IMR-90 (cell line): ENCODE results near the gene AKT1S1. TPM values are rescaled to one million over a fixed set of nuclear protein-coding genes. Genes with fewer than 3 reads are reported as not detected.

Source experiments
- ATAC-seq: fragments of 200-7000 bp; cut with Tn5 transposase; 2 replicates; pipeline ENCODE4 v1.9.1; 2020; ENCODE audit warnings: low read depth, mild to moderate bottlenecking, moderate library complexity
- BruUV-seq: library from RNA; stranded (reverse); fragments of 400-500 nt; replicated peaks from 2 replicates; lab custom pipeline; 2021; lab: Mats Ljungman, UMichigan
- CTCF ChIA-PET: fragments of 300-600 bp; formaldehyde crosslinking; extraction: SDS; loops from one replicate; lab custom pipeline; 2021; ENCODE audit warnings: antibody characterized with exemption; lab: Yijun Ruan, JAX
- POLR2A ChIA-PET: fragments of 300-600 bp; sonication (Branson Sonifier 250); formaldehyde crosslinking; loops from one replicate; lab custom pipeline; 2022; ENCODE audit warnings: antibody characterized with exemption; ENCODE audit not compliant: unreplicated experiment; lab: Charles Lee
- DNase-seq: peaks from one replicate; pipeline ENCODE4 v3.0.0; 2013
- H2AFZ ChIP-seq: replicated peaks from 2 replicates; pipeline ENCODE3; 2013; ENCODE audit warnings: low read length, mild to moderate bottlenecking; ENCODE audit not compliant: poor library complexity
- H2AK5ac ChIP-seq: 2 replicates; pipeline ENCODE4 v1.6.1; 2013; ENCODE audit warnings: low read depth, low read length, inconsistent platforms
- H2AK9ac ChIP-seq: replicated peaks from 2 replicates; pipeline ENCODE3; 2013; ENCODE audit warnings: mild to moderate bottlenecking, low read depth, low read length, moderate library complexity; ENCODE audit not compliant: poor library complexity
- H2BK120ac ChIP-seq: 2 replicates; pipeline ENCODE4 v1.6.1; 2013; ENCODE audit warnings: low read depth, low read length, inconsistent platforms
- H2BK15ac ChIP-seq: 3 replicates; pipeline ENCODE4 v1.6.1; 2013; ENCODE audit warnings: low read depth, low read length, inconsistent platforms
- H2BK20ac ChIP-seq: 2 replicates; pipeline ENCODE4 v1.6.1; 2013; ENCODE audit warnings: low read depth, mild to moderate bottlenecking, inconsistent platforms, low read length, moderate library complexity
- H2BK5ac ChIP-seq: 2 replicates; pipeline ENCODE4 v1.6.1; 2013; ENCODE audit warnings: mild to moderate bottlenecking, low read depth, low read length, inconsistent platforms; ENCODE audit not compliant: poor library complexity, severe bottlenecking
- H3K14ac ChIP-seq: replicated peaks from 2 replicates; pipeline ENCODE4 v1.6.1; 2013; ENCODE audit warnings: low read depth, low read length, inconsistent platforms
- H3K18ac ChIP-seq: 2 replicates; pipeline ENCODE4 v1.6.1; 2013; ENCODE audit warnings: low read depth, low read length, control low read depth
- H3K23ac ChIP-seq: 2 replicates; pipeline ENCODE4 v1.6.1; 2013; ENCODE audit warnings: low read depth, low read length, inconsistent platforms
- H3K27ac ChIP-seq: 2 replicates; pipeline ENCODE4 v1.5.1; 2013; ENCODE audit warnings: mild to moderate bottlenecking, control low read depth, low read length; ENCODE audit not compliant: insufficient read depth
- H3K27me3 ChIP-seq: 2 replicates; pipeline ENCODE4 v1.6.1; 2013; ENCODE audit warnings: low read length; ENCODE audit not compliant: control insufficient read depth, insufficient read depth
- H3K36me3 ChIP-seq: 2 replicates; pipeline ENCODE4 v1.6.1; 2013; ENCODE audit warnings: low read length, mixed read lengths; ENCODE audit not compliant: control insufficient read depth, insufficient read depth
- H3K4ac ChIP-seq: 2 replicates; pipeline ENCODE4 v1.6.1; 2013; ENCODE audit warnings: low read depth, low read length, inconsistent platforms
- H3K4me1 ChIP-seq: 2 replicates; pipeline ENCODE4 v1.6.1; 2013; ENCODE audit warnings: low read length, mixed read lengths; ENCODE audit not compliant: control insufficient read depth, insufficient read depth
- H3K4me2 ChIP-seq: 2 replicates; pipeline ENCODE4 v1.6.1; 2013; ENCODE audit warnings: low read depth, mild to moderate bottlenecking, control low read depth, low read length, moderate library complexity
- H3K4me3 ChIP-seq: 2 replicates; pipeline ENCODE4 v1.5.1; 2013; ENCODE audit warnings: low read depth, mild to moderate bottlenecking, control low read depth, low read length, moderate library complexity; ENCODE audit not compliant: insufficient read depth
- H3K56ac ChIP-seq: 2 replicates; pipeline ENCODE4 v1.6.1; 2013; ENCODE audit warnings: low read length, inconsistent platforms; ENCODE audit not compliant: insufficient read depth; ENCODE audit errors: extremely low read depth
- H3K79me1 ChIP-seq, 2 experiments: 2 replicates each; pipeline ENCODE4 v1.6.1; 2013; ENCODE audit warnings: low read length in 2 of 2, inconsistent platforms in 1 of 2, low read depth in 1 of 2
- H3K9ac ChIP-seq: 2 replicates; pipeline ENCODE4 v1.6.1; 2013; ENCODE audit warnings: low read depth, low read length, control low read depth
- H3K9me1 ChIP-seq: 2 replicates; pipeline ENCODE4 v1.6.1; 2013; ENCODE audit warnings: low read length, inconsistent platforms; ENCODE audit not compliant: insufficient read depth
- H3K9me3 ChIP-seq: 2 replicates; pipeline ENCODE4 v1.6.1; 2013; ENCODE audit warnings: low read length; ENCODE audit not compliant: control insufficient read depth, insufficient read depth
- H4K20me1 ChIP-seq: 2 replicates; pipeline ENCODE4 v1.6.1; 2013; ENCODE audit warnings: low read length, inconsistent platforms; ENCODE audit not compliant: insufficient read depth
- H4K5ac ChIP-seq: 2 replicates; pipeline ENCODE4 v1.6.1; 2013; ENCODE audit warnings: mild to moderate bottlenecking, low read depth, low read length, control low read depth
- H4K8ac ChIP-seq, 2 experiments: 2 replicates each; pipeline ENCODE4 v1.6.1; 2013; ENCODE audit warnings: low read depth in 2 of 2, low read length in 2 of 2, control low read depth in 1 of 2, inconsistent platforms in 1 of 2
- H4K91ac ChIP-seq: 2 replicates; pipeline ENCODE4 v1.6.1; 2013; ENCODE audit warnings: low read depth, low read length, inconsistent platforms; ENCODE audit not compliant: insufficient read depth
- CEBPB ChIP-seq: IDR thresholded peaks from 2 replicates; pipeline ENCODE4 v1.6.1; 2012; ENCODE audit warnings: low read depth, low read length, improper control_type of control experiment
- NFE2L2 ChIP-seq: fragments of 150-350 bp; IDR thresholded peaks from 2 replicates; pipeline ENCODE4 v1.6.1; 2016; ENCODE audit warnings: low read depth, mild to moderate bottlenecking, low read length
- RCOR1 ChIP-seq: IDR thresholded peaks from 2 replicates; pipeline ENCODE4 v1.6.1; 2012; ENCODE audit warnings: mild to moderate bottlenecking, low read length, improper control_type of control experiment; ENCODE audit not compliant: insufficient replicate concordance
- WGBS, 2 experiments: methylation state at CpG; one replicate each; pipeline versions ENCODE4 v1.1.5 to v1.1.7; 2013; ENCODE audit warnings: missing lambda C conversion rate in 2 of 2; ENCODE audit not compliant: insufficient read length in 1 of 2; ENCODE audit errors: extremely low coverage in 2 of 2; 5-methylcytosine and 5-hydroxymethylcytosine counted together
- dilution Hi-C: fragments of 300-500 bp; cut with HindIII; formaldehyde crosslinking; loops from one replicate; pipeline ENCODE4 v1.14.3; 2018; ENCODE audit warnings: low sequenced_read_pairs; ENCODE audit not compliant: unreplicated experiment
- in situ Hi-C: fragments of 300-500 bp; cut with MboI; formaldehyde crosslinking; loops from 3 replicates; pipeline ENCODE4 v1.14.3; 2019; ENCODE audit warnings: low sequenced_read_pairs, inconsistent platforms, mixed read lengths
- intact Hi-C: fragments of 100-400 bp; cut with micrococcal nuclease; formaldehyde crosslinking; loops from 2 replicates; pipeline ENCODE4 v1.10.0; 2022
- polyA plus RNA-seq, 3 experiments: library from polyadenylated mRNA; depleted of rRNA; stranded (reverse); fragments of >200 nt; gene quantifications; 2 replicates each; pipeline ENCODE4 v1.2.3, GENCODE V29; 2012; ENCODE audit warnings: low replicate concordance in 1 of 3
- total RNA-seq: library from RNA; depleted of rRNA; stranded (reverse); fragments of >200 nt; gene quantifications from 2 replicates; pipeline ENCODE4 v1.2.3, GENCODE V29; 2012

AKT1S1 gene
- total and polyA plus RNA-seq, 2 of the 4 experiments (the other 2 are of a cell fraction) = 3.6 to 54.4 TPM

DNA sequence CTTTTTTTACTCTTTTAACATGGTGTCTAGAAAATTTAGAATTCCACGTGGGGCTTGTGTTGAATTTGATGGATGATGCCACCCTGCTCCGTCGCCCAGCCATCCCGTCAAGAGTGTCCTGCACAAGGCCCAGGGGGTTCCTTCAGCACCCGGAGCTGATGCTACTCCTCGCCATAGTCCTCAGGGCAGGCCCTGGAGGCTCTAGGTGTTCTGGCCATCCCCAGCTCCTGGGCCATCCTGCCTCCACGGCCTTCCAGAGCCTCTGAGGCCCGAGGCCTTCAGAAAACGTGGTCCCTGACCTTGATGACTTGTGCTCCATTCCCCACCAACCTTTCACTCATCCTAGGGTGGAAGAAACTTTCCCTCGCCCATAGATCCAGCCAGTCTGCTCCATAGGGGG lies 3.3 kb downstream of the AKT1S1 start:
- Histone ChIP-seq H3K4me3 (no peak overlapping the region), H2AK9ac (no peak overlapping the region), H3K27ac (no peak overlapping the region), H3K9me1 (peaks cover 7% of the 10 kb centered on the region), H3K4me1 (peaks cover 11% of the 10 kb centered on the region), H4K20me1 (no peaks in the 10 kb centered on the region; the same call in 1 of the 2 replicates), H4K8ac (no peak overlapping the region), H2BK120ac (no peak overlapping the region), H2BK5ac (no peak overlapping the region), H3K27me3 (no peaks in the 10 kb centered on the region), H3K4me2 (no peak overlapping the region), H2BK15ac (no peak overlapping the region), H3K79me1 (peaks cover 22 to 58% of the 10 kb centered on the region in 2 experiments; a peak in 3 of 4 replicates), H2BK20ac (no peak overlapping the region), H2AFZ (no peak overlapping the region), H4K5ac (no peak overlapping the region), H3K36me3 (peaks cover 7% of the 10 kb centered on the region; the same call in 1 of the 2 replicates), H3K4ac (no peak overlapping the region), H3K18ac (no peak overlapping the region), H2AK5ac (no peak overlapping the region), H3K9ac (no peak overlapping the region), H3K9me3 (no peaks in the 10 kb centered on the region), H4K91ac (no peak overlapping the region), H3K14ac (no peak overlapping the region), H3K56ac (no peak overlapping the region), H3K23ac (no peak overlapping the region)
- 92% methylated on average over 5 of the region's 10 CpGs; no CpG with 5 or more reads in 1 of the 2 experiments for WGBS, 2 experiments
- BruUV-seq = no TSS peak
- CTCF ChIA-PET = no interaction called here
- POLR2A ChIA-PET = no interaction called here
- ATAC-seq (no peak), DNase-seq (no peak)
- in situ Hi-C loops = no loop called here
- TF ChIP-seq CEBPB (no peak), RCOR1 (no peak), NFE2L2 (no peak)
- dilution Hi-C loops = no loop called here
- intact Hi-C loops = no loop called here
